ENCODE data around the gene SECTM1. TPM values are rescaled to one million over a fixed set of nuclear protein-coding genes. Genes with fewer than 3 reads are reported as not detected.

The SECTM1 gene
- total RNA-seq, 1 donor from 2014 or later: 2.0 TPM

- DNase-seq (ENCODE audit: low read depth, low spot score): no peak
Observed at GRCh38 chr17:82300707-82301270, 32.8 kb downstream of the SECTM1 start.

- DNase-seq (ENCODE audit: low read depth, low spot score): no peak
Observed at GRCh38 chr17:82300228-82300627, 33.3 kb downstream of the SECTM1 start.

DNA sequence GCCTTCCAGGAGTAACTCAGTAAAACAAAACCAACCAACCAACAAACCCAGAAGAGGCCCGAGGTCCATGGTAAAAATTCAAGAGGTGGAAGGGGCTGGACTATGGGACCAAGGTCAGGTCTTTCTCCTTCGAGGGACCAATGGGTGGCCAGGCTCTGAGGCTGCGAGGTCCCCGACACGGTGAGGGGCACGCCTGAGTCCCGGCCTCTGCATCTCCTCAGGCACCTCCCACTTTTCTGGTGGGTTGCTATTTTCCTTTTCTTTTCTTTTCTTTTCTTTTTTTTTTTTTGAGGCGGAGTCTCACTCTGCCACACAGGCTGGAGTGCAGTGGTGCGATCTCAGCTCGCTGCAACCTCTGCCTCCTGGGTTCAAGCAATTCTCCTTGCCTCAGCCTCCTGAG is 34.1 kb downstream of the SECTM1 start:
- DNase-seq (ENCODE audit: low read depth, low spot score): no peak

GRCh38 chr17:82298538-82299421 is 34.8 kb downstream of the SECTM1 start:
- no peak for DNase-seq (ENCODE audit: low read depth, low spot score)

DNA sequence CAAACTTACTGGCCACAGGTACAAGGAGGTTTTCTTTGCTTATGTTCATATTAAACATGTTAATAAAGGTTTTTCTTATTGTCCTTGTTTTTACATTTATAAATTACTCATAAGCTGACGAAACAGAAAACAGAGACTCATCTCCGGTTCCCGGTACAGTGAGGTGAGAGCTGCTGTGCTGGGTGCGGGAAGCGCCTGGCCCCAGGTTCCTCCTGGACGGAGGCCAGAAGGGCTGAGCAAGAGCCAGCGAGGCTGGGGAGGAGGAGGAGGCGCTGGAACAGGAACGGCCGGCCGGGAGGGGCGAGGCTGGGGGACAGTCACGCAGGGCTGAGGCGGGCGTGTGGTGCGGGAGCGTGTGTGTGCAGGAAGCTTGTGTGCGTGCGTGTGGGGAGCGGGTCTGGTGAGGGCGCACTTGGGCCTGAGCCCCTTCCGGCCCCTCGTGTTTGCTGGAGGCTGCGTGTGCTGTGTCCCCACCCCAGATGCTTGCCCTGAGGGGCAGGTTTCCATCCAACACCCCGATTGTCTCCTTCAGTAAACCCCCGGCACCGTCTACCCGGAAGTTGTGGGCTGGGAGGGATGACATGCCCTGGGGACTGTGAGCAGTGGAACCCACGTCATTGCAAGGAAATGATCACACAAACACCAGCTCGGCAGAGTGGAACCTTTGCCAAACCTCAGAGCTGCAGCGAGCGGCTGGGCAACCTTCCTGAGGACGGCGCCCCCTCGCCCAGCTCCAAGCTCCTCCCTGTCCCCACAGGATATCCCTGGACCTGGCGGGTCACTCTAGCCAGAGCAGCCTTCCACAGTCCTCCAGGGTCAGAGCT is 35.6 kb downstream of the SECTM1 start:
- DNase-seq (ENCODE audit: low read depth, low spot score): peak; percentile 65

GRCh38 chr17:82297280-82297713 is 36.3 kb downstream of the SECTM1 start:
- no peak for DNase-seq (ENCODE audit: low read depth, low spot score)

DNA sequence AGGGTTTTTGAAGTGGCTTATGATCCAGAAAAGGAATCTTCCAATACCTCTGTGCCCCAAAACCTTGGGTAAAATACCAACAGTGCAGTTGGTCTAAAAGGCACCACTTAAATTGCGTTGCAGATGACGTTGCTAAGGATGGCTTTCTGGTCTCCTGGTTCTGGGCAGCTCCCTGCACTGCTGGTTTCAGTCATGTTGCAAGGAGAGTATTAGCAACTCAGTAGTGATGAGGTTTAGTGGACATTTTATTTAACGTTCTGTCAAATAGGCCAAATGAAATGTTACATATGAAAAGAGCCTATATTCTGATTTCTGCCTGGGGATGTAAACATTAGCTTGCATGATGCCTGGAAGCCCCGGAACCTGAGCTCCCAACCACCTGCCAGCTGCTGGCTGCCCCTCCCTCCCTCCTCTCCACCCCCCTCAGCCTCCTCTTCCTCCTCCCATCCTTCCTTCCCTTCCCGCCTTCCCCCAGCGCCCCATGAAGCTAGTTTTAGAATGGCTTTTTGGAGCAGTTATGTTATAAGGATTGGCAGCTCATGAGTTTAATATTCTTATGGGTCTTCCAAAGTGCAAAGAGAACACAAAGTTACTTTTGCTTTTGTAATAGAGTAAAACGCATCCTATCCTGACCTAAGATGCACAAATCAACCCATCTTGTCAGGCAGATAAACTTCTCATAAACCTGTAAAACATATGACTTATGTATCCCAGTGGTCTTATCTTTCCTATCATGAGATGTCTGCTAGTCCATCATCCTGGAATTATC is 36.9 kb downstream of the SECTM1 start:
- no peak for DNase-seq (ENCODE audit: low read depth, low spot score)

- no peak for DNase-seq (ENCODE audit: low read depth, low spot score)
Observed at GRCh38 chr17:82295472-82295814, 38.1 kb downstream of the SECTM1 start.

DNA sequence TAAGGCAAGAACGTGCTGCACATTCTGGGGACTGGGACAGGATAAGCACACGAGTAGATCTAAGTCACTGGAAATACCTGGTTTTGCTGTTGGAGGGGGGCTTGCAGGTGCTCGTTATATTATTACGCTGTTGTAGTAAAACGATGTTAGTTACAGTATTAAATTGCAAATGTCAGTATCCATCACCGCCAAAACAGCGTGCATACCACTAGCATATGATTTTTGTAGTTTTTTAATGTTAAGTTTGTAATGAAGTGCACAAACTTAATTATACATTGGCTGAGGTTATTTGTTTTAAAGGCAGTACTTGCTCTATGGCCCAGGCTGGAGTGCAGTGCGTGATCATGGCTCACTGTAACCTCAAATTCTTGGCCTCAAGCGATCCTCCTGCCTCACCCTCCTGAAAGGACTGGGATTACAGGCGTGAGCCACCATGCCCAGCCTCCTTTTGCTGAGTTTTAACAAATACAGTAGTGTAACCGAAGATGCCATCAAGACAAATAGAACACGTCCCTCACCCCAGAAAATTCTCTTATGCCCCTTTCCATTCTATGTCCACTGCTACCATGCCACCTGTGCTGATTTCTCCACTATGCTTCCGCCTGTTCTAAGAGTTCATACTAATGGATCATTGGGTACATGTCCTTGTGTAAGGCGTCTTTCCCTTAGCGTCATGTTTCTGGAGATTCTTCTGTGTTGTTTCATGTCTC is 39.3 kb downstream of the SECTM1 start:
- DNase-seq (ENCODE audit: low read depth, low spot score): no peak

- DNase-seq (ENCODE audit: low read depth, low spot score): peak; percentile 93
Observed at GRCh38 chr17:82292251-82293154, 41.1 kb downstream of the SECTM1 start.

- no peak for DNase-seq (ENCODE audit: low read depth, low spot score)
Observed at GRCh38 chr17:82291582-82292250, 41.9 kb downstream of the SECTM1 start.

DNA sequence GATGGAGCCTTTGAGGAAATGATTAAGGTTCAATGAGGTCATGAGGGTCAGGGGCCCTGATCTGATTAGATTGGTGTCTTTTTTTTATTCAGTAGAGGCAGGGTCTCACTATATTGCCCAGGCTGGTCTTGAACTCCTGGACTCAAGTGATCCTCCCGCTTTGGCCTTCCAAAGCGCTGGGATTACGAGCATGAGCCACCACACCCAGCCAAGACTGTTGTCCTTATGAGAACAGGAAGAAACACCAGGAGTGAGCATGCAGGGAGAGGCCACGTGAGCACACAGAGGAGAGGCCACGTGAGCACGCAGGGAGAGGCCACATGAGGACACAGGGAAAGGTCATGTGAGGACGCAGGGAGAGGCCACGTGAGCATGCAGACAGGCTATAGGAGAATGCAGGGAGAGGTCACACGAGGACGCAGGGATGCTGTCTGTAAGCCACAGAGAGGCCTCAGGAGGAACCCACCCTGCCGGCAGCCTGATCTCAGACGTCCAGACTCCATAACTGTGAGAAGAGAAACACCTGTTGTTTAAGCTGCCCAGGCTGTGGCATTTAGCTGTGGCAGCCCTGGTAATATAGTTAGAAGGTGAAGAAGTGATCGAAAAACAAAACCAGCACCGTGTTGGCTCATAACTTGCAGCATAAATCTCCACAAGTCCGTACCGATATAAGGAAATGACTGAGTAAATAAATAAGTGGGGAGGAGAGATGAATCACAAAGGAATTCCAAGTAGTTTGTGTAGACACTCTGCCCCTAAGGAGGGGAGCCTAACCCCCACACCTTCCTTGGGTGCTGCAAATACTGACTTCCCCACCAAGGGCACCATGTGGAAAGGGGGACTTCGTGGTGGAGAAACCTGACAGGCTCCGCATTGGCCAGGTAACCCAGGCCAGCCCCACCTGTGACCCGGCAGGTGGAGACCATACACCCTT is 45.4 kb downstream of the SECTM1 start:
- no peak for DNase-seq (ENCODE audit: low read depth, low spot score)

GRCh38 chr17:82287013-82287867 is 46.3 kb downstream of the SECTM1 start:
- no peak for DNase-seq (ENCODE audit: low read depth, low spot score)

DNA sequence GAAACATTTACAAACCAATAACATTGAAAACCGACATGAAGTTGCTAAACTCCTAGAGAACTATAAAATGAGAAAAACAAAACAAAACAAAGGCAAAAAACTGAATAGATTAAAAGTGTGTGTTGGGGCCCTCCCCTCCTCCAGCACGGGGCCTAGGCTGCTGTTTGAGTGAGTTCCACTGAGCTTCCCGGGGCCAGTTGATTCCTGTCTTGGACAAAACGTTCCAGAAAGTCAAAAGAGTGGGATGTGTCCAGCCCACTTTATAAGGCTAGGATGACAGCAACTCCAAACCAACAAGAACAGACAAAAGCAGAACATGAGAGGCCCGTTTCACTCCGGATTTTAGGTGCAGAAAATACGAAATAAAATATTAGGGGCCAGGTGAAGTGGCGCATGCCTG is 48.4 kb downstream of the SECTM1 start:
- no peak for DNase-seq (ENCODE audit: low read depth, low spot score)

DNA sequence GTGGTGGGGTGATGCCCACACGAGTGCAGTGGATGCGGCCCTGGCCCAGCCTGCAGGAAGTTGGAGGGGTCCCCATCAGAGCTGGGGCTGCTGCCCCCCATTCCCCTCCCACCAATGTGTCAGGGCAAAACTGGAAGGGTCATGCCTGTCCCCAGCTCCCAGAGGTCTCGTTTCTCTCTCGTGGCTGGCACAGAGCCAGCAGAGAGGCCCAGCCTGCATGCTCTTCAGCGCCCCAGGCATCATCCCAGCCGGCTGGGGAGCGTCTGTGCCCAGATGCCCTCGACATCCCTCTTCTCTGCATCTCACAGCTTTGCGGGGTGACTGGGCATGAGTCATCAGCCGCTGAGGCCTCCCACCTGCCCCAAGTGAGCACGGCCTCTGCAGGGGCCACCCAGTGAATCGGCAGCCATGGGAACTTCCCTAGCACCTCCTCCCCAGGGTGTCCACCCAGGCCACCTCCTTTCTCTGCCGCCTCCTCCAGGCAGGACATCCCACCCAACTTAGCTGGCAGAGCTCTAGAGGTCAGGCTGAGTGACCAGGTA is 50.3 kb downstream of the SECTM1 start:
- DNase-seq (ENCODE audit: low read depth, low spot score): no peak

DNA sequence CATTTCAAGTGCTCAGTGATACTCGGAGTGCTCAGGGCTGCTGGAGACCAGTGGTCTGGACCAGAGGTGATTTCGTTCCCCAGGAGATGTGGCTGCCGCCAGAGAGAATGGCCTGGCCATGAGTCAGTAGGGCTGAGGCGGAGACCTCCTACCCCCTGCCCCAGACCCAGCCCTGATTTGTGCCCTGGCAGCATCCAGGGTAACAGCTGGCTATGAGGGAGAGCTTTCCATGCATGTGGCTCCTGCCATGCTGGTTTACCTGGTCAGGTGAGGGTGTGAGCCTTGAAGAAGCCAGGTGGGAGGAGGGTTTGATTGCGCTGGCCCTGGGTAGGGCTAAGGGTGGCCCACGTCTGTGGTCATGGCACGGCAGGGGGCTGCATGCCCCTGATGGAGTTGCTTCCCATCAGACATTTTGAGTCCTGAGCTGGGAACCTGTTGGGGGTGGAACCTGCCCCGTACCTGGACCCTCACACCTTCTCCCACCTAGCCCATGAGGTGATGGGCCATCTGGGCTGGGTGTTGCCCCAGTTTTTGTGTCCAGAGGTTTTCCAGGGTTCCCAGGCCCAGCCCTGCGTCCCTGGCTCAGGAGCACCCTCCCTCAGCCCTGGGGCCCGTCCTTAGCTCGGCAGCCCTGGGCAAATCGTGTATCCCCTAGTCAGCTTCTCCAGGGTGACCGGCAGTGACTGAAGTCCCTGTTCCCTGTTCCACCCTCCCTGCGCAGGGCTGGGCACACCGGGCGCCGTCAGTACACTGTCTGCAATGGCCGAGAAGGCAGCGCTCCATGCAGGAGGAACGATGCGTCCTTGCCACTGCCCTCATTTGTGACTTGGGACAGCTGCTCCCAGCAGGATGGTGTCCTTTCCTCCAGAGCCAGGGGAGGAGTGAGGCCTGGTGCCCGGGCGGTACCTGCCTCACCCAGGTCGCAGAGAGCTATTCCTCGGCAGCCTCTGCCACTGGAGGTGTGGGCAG is 51.0 kb downstream of the SECTM1 start:
- no peak for DNase-seq (ENCODE audit: low read depth, low spot score)

Data from pulmonary artery endothelial cell (primary cell).